Breast epithelium (tissue), 4 donors: ENCODE measurements around the gene DUSP8. TPM values are rescaled to one million over a fixed set of nuclear protein-coding genes. Genes with fewer than 3 reads are reported as not detected.
A peak's percentile ranks its signal among the peaks of the same experiment; 100 is the strongest.

Source experiments
- DNase-seq, 2 donors: peaks; one replicate each; pipeline ENCODE4 v3.0.0-alpha.2; 2019; ENCODE audit warnings: low spot score in 2 of 2
- H3K27ac ChIP-seq, 2 donors: fragments of 200-600 bp; sonication (generic) in 1 of 2; one replicate each; pipeline ENCODE4 v1.5.1; 2016 to 2019; ENCODE audit warnings: mild to moderate bottlenecking in 1 of 2
- H3K27me3 ChIP-seq, 2 donors: fragments of 200-600 bp; sonication (generic) in 1 of 2; one replicate each; pipeline versions ENCODE4 v1.5.1 to v1.6.0; 2017 to 2019; ENCODE audit warnings: control low read depth in 1 of 2, mild to moderate bottlenecking in 1 of 2
- H3K36me3 ChIP-seq: fragments of 200-600 bp; one replicate; pipeline ENCODE4 v1.5.1; 2019
- H3K4me1 ChIP-seq, 2 donors: fragments of 200-600 bp; sonication (generic); one replicate each; pipeline ENCODE4 v1.5.1; 2016 to 2019; ENCODE audit warnings: control low read depth in 1 of 2
- H3K4me3 ChIP-seq, 3 donors: fragments of 200-600 bp; sonication (generic); 1 replicate in 2 of 3; 2 replicates in 1 of 3; pipeline ENCODE4 v1.5.1; 2016 to 2019; ENCODE audit warnings: mild to moderate bottlenecking in 3 of 3, moderate library complexity in 2 of 3
- H3K9me3 ChIP-seq, 2 donors: fragments of 200-600 bp; sonication (generic) in 1 of 2; one replicate each; pipeline ENCODE4 v1.5.1; 2016 to 2019; ENCODE audit warnings: control low read depth in 1 of 2
- POLR2A ChIP-seq: fragments of 450-650 bp; IDR thresholded peaks from one replicate; pipeline ENCODE4 v1.6.1; 2016; ENCODE audit warnings: antibody characterized with exemption, mild to moderate bottlenecking, moderate library complexity
- POLR2AphosphoS5 ChIP-seq, 3 donors: sonication (generic); formaldehyde crosslinking; IDR thresholded peaks; one replicate each; pipeline ENCODE4 v1.6.1; 2017; ENCODE audit warnings: antibody characterized with exemption in 3 of 3
- intact Hi-C: fragments of 100-400 bp; cut with DNase I; formaldehyde crosslinking; loops from one replicate; pipeline ENCODE4 v1.15.1; 2023; ENCODE audit warnings: low total_unique reads
- total RNA-seq, 3 donors: library from RNA; depleted of rRNA; stranded (reverse); fragments of >200 nt; gene quantifications; one replicate each; pipeline ENCODE4 v1.1.0, GENCODE V29; 2016
- TF ChIP-seq, protein P1 (sequence below), 3 donors: fragments of 450-650 bp; IDR thresholded peaks; one replicate each; pipeline ENCODE4 v1.5.1; 2016 to 2017; ENCODE audit warnings: antibody characterized with exemption in 3 of 3, mild to moderate bottlenecking in 3 of 3, moderate library complexity in 3 of 3

Gene DUSP8
- total RNA-seq, 3 donors from 2014 or later = 0.80 to 2.9 (median 1.6) TPM

DNA sequence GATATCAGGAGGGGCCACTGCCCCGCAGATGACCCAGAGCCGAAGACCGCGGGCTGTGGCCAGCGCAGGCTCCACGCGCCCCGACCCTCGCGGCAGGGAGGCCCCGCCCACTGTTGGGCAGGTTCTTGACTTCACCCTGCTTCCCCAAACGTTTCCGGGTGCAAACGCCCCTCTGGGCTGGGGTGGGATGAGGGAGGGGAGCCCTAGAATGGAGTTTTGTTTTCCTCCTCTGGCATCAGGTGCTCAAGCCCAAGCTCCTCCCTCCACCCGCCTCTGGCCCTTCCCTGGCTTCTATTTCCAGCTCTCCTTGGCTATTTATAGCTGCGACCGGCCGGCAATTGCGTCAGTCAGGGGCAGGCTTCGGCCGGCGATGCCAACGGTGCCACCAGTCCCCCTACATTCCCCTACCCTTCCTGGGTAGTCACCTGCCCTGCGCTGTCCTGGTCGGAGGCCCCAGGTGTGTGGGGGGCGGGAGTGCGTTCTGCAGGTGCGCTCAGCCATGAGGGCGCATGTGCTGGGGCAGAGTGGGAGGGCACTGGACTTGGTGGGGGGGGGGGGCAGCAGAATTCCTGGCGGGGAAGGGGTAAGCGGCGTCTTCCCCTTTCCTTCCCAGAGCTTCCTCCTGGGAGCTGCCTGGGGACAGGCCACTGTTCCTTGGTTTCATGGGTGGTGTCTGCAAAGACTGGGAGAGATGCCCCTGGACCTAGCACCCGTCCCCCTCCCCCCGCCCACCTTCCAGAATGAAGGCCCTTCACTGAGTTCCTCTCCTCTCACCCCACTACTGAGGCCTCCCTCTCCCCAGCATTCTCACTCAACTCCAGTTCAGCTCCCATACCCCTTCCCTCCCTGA lies 23.6 kb downstream of the DUSP8 start:
- Histone ChIP-seq H3K27ac (peak overlapping the region; percentile 41 to 73), H3K4me1 (peaks cover 0 to 6% of the 10 kb centered on the region in 2 donors), H3K36me3 (no peaks in the 10 kb centered on the region), H3K4me3 (peak overlapping the region; percentile 13 to 63 (median 44)), H3K27me3 (peaks cover 3 to 23% of the 10 kb centered on the region in 2 donors), H3K9me3 (no peaks in the 10 kb centered on the region)
- peak; percentile 85 to 88 for DNase-seq
- intact Hi-C loops = no loop called here
- TF ChIP-seq, protein P1, sequence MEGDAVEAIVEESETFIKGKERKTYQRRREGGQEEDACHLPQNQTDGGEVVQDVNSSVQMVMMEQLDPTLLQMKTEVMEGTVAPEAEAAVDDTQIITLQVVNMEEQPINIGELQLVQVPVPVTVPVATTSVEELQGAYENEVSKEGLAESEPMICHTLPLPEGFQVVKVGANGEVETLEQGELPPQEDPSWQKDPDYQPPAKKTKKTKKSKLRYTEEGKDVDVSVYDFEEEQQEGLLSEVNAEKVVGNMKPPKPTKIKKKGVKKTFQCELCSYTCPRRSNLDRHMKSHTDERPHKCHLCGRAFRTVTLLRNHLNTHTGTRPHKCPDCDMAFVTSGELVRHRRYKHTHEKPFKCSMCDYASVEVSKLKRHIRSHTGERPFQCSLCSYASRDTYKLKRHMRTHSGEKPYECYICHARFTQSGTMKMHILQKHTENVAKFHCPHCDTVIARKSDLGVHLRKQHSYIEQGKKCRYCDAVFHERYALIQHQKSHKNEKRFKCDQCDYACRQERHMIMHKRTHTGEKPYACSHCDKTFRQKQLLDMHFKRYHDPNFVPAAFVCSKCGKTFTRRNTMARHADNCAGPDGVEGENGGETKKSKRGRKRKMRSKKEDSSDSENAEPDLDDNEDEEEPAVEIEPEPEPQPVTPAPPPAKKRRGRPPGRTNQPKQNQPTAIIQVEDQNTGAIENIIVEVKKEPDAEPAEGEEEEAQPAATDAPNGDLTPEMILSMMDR (IDR thresholded peaks at IDR 0.05) = no peak
- TF ChIP-seq POLR2A = no peak
- peak in 2 of 3 donors; percentile 47 to 69 for TF ChIP-seq POLR2AphosphoS5 (IDR thresholded peaks at IDR 0.05)

DNA sequence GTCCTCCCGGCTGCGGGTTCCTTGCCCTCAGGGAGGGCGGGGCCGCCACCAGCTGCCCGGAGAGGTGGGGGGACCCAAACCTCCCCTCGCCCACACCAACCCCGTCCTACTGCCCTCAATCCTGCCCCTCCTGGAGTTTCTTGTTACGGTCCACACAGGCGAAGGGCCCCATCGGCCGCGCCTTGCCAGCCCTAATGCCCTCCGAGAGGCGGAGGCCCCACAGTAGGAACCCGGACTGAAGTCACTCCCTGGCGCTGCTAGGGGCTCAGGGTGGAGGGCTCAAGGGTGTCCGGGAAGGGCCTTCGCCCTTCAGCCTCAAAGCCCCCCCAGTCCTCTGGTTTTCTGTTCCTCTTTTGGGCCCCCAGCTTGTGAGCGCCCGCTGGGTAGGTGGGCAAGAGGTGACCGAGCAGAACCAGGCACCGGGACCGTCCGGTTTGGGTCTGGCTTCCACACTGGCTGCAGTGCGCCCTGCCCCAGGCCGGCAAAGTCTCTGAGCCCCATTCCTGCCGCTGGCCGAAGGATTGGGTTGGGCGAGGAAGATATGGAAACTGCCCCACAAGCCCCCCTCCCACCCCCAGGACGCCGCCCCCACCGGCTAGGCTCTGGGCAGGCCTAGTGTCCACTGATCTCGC lies 24.5 kb downstream of the DUSP8 start:
- TF ChIP-seq POLR2AphosphoS5 (IDR thresholded peaks at IDR 0.05) (no peak), POLR2A (no peak)
- TF ChIP-seq, protein P1 (IDR thresholded peaks at IDR 0.05) = no peak
- peak overlapping the region in 1 of 2 donors; percentile 73 for H3K27ac ChIP-seq
- intact Hi-C loops = no loop called here
- H3K36me3 ChIP-seq = no peaks in the 10 kb centered on the region
- no peaks in the 10 kb centered on the region for H3K9me3 ChIP-seq
- H3K4me3 ChIP-seq = peak overlapping the region in 2 of 3 donors; percentile 44 to 63
- no peak for DNase-seq
- H3K4me1 ChIP-seq = peaks cover 0 to 6% of the 10 kb centered on the region in 2 donors
- peaks cover 3 to 23% of the 10 kb centered on the region in 2 donors for H3K27me3 ChIP-seq

DNA sequence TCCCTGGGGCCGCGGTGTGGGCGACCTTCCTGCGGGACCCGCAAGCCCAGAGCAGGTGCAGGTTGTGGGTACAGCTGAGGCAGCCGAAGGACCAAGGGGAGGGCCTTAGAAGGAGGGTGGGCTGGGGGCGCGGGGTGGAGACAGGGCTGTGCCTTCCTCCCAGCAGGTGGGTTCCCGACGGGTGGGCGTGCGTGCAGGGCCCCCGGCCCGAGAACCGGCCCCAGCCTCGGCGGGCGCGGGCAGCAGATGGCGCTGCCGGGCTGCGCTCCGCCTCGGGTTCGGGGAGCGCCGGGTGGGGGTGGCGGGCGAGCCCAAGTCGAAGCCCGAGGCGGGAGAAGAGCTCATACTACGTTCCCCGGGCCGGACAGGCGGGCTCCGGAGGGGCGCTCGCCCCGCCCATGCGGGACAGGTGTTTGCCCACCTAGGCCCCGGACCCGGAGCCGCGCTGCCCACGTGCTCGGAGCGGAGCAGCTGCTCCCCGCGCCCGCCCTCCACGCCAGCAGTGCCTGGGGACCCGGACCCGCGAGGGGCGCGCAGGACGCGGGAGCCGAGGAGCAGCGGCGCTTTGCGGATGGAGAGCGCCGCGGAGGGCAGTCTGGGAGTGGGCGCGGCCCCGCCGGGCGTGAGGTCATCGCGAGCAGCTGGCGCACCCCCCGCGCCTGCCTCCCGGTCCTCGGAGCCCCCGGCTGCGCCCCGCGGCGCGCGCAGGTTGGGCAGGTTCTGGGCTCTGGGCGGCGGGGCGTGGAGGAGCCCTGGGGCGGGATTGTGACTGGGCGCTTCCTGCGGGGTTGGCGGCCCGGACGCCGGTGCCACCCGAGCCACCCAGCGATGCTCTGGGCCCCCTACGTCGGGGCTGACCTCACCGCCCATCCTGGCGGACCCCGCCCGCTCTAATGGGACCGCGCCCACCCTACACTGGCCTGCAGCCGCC lies 25.3 kb downstream of the DUSP8 start:
- DNase-seq = no peak
- peak overlapping the region in 1 of 2 donors; percentile 73 for H3K27ac ChIP-seq

GRCh38 chr11:1546077-1546535 lies 26.0 kb downstream of the DUSP8 start:
- Histone ChIP-seq H3K4me3 (peak overlapping the region in 1 of 3 donors; percentile 63), H3K4me1 (peaks cover 0 to 6% of the 10 kb centered on the region in 2 donors), H3K27ac (no peak overlapping the region), H3K9me3 (no peaks in the 10 kb centered on the region), H3K27me3 (peaks cover 3 to 23% of the 10 kb centered on the region in 2 donors), H3K36me3 (no peaks in the 10 kb centered on the region)
- TF ChIP-seq, protein P1 (IDR thresholded peaks at IDR 0.05) = no peak
- TF ChIP-seq POLR2A (no peak), POLR2AphosphoS5 (IDR thresholded peaks at IDR 0.05) (no peak)
- intact Hi-C loops = no loop called here
- DNase-seq = no peak

More for the DNA sequence above, 25.3 kb downstream of the DUSP8 start:
- no peaks in the 10 kb centered on the region for H3K9me3 ChIP-seq
- peaks cover 0 to 6% of the 10 kb centered on the region in 2 donors for H3K4me1 ChIP-seq
- peaks cover 3 to 23% of the 10 kb centered on the region in 2 donors for H3K27me3 ChIP-seq
- intact Hi-C loops = no loop called here
- H3K36me3 ChIP-seq = no peaks in the 10 kb centered on the region
- H3K4me3 ChIP-seq = peak overlapping the region; percentile 18 to 63 (median 44)
- peak in 2 of 3 donors; percentile 11 to 15 for TF ChIP-seq POLR2AphosphoS5 (IDR thresholded peaks at IDR 0.05)
- TF ChIP-seq, protein P1 (IDR thresholded peaks at IDR 0.05) = peak in 2 of 3 donors; percentile 50 to 55
- TF ChIP-seq POLR2A = no peak
